HEK293 (cell line): ENCODE results near the gene SH3PXD2B.

ENCODE experiments used
- CTCF ChIA-PET: fragments of 350-600 bp; formaldehyde crosslinking; extraction: SDS; loops from one replicate; lab custom pipeline; 2021; ENCODE audit warnings: antibody characterized with exemption; lab: Yijun Ruan, JAX
- POLR2A ChIA-PET: fragments of 300-600 bp; formaldehyde crosslinking; extraction: SDS; loops from one replicate; lab custom pipeline; 2020; ENCODE audit warnings: antibody characterized with exemption, inconsistent platforms; lab: Yijun Ruan, JAX
- H3K27ac ChIP-seq: fragments of 200-500 bp; sonication (Bioruptor generic); 2 replicates; pipeline ENCODE4 v1.5.1; 2014; ENCODE audit warnings: low read depth, low read length, control low read depth, inconsistent platforms; ENCODE audit errors: extremely low read depth
- H3K36me3 ChIP-seq, 2 experiments: fragments of 200-500 bp in 1 of 2; sonication (Bioruptor generic) in 1 of 2; 1 replicate in 1 of 2; 2 replicates in 1 of 2; pipeline ENCODE4 v1.5.1; 2014 to 2017; ENCODE audit warnings: inconsistent platforms in 2 of 2, low read length in 2 of 2; ENCODE audit not compliant: control insufficient read depth in 2 of 2, insufficient read depth in 1 of 2
- H3K4me1 ChIP-seq: fragments of 200-500 bp; sonication (Bioruptor generic); 2 replicates; pipeline ENCODE4 v1.5.1; 2014; ENCODE audit warnings: mild to moderate bottlenecking, low read length, inconsistent platforms; ENCODE audit not compliant: control insufficient read depth, insufficient read depth
- H3K4me3 ChIP-seq: 2 replicates; pipeline ENCODE4 v1.5.1; 2011; ENCODE audit warnings: low read depth, mild to moderate bottlenecking, control low read depth, low read length, moderate library complexity
- H3K9me3 ChIP-seq: fragments of 200-500 bp; sonication (Bioruptor generic); 2 replicates; pipeline ENCODE4 v1.5.1; 2014; ENCODE audit warnings: low read depth, low read length, inconsistent platforms; ENCODE audit not compliant: control insufficient read depth, insufficient read depth
- MEIS1 ChIP-seq: sonication (generic); formaldehyde crosslinking; IDR thresholded peaks from 2 replicates; pipeline ENCODE4 v1.8.1; 2022; ENCODE audit warnings: missing genetic modification reagents, mild to moderate bottlenecking, borderline replicate concordance
- MZF1 ChIP-seq: fragments of 450-650 bp; formaldehyde crosslinking; IDR thresholded peaks from 2 replicates; pipeline ENCODE4 v1.5.1; 2017; ENCODE audit warnings: missing biosample characterization, missing genetic modification characterization, borderline replicate concordance
- SCRT2 ChIP-seq: fragments of 450-650 bp; formaldehyde crosslinking; IDR thresholded peaks from 2 replicates; pipeline ENCODE4 v1.5.1; 2016; ENCODE audit warnings: missing biosample characterization, missing genetic modification characterization
- SETDB1 ChIP-seq: IDR thresholded peaks from one replicate; pipeline ENCODE4 v1.6.1; 2017; ENCODE audit warnings: mild to moderate bottlenecking, low read length, moderate library complexity, mixed read lengths; ENCODE audit not compliant: insufficient read length
- TRIM28 ChIP-seq: IDR thresholded peaks from 2 replicates; pipeline ENCODE4 v1.6.1; 2011; ENCODE audit warnings: low read length, control low read depth, borderline replicate concordance
- ZFHX2 ChIP-seq: fragments of 450-650 bp; formaldehyde crosslinking; conservative IDR thresholded peaks from 2 replicates; pipeline ENCODE4 v1.5.1; 2016; ENCODE audit warnings: missing biosample characterization, missing genetic modification characterization
- ZNF26 ChIP-seq: fragments of 450-650 bp; formaldehyde crosslinking; IDR thresholded peaks from 2 replicates; pipeline ENCODE4 v1.5.1; 2016; ENCODE audit warnings: missing biosample characterization, missing genetic modification characterization
- ZNF274 ChIP-seq, 2 experiments: fragments of 200-500 bp in 1 of 2; fragments of 450-650 bp in 1 of 2; sonication (Bioruptor generic) in 1 of 2; formaldehyde crosslinking in 1 of 2; IDR thresholded peaks; 2 replicates each; pipeline versions ENCODE4 v1.5.1 to v1.6.1; 2014 to 2016; ENCODE audit warnings: borderline replicate concordance in 1 of 2, inconsistent platforms in 1 of 2, low read length in 1 of 2, missing biosample characterization in 1 of 2, missing genetic modification characterization in 1 of 2
- ZNF280D ChIP-seq: fragments of 450-650 bp; formaldehyde crosslinking; IDR thresholded peaks from 2 replicates; pipeline ENCODE4 v1.5.1; 2016; ENCODE audit warnings: missing biosample characterization, missing genetic modification characterization
- ZNF354C ChIP-seq: fragments of 450-650 bp; formaldehyde crosslinking; IDR thresholded peaks from 2 replicates; pipeline ENCODE4 v1.5.1; 2016; ENCODE audit warnings: missing biosample characterization, missing genetic modification characterization, low read depth, borderline replicate concordance
- ZNF394 ChIP-seq: fragments of 450-650 bp; formaldehyde crosslinking; IDR thresholded peaks from 2 replicates; pipeline ENCODE4 v1.5.1; 2016; ENCODE audit warnings: missing biosample characterization, missing genetic modification characterization, mild to moderate bottlenecking, moderate library complexity, borderline replicate concordance
- ZNF416 ChIP-seq: fragments of 450-650 bp; formaldehyde crosslinking; IDR thresholded peaks from 2 replicates; pipeline ENCODE4 v1.5.1; 2016; ENCODE audit warnings: missing biosample characterization, missing genetic modification characterization
- ZNF426 ChIP-seq: fragments of 450-650 bp; formaldehyde crosslinking; IDR thresholded peaks from 2 replicates; pipeline ENCODE4 v1.5.1; 2017; ENCODE audit warnings: missing biosample characterization, missing genetic modification characterization, mild to moderate bottlenecking, inconsistent platforms, moderate library complexity
- ZNF510 ChIP-seq: fragments of 450-650 bp; formaldehyde crosslinking; IDR thresholded peaks from 2 replicates; pipeline ENCODE4 v1.5.1; 2018; ENCODE audit warnings: mild to moderate bottlenecking, missing genetic modification characterization, missing biosample characterization; ENCODE audit not compliant: insufficient replicate concordance
- ZNF560 ChIP-seq: fragments of 450-650 bp; formaldehyde crosslinking; IDR thresholded peaks from 2 replicates; pipeline ENCODE4 v1.5.1; 2017; ENCODE audit warnings: missing biosample characterization, missing genetic modification characterization, borderline replicate concordance
- ZNF624 ChIP-seq: fragments of 450-650 bp; formaldehyde crosslinking; IDR thresholded peaks from 2 replicates; pipeline ENCODE4 v1.5.1; 2017; ENCODE audit warnings: missing biosample characterization, missing genetic modification characterization
- ZNF626 ChIP-seq: fragments of 450-650 bp; sonication (Bioruptor Pico); formaldehyde crosslinking; IDR thresholded peaks from 2 replicates; pipeline ENCODE4 v1.5.1; 2018; ENCODE audit warnings: missing biosample characterization, missing genetic modification characterization, inconsistent platforms
- ZNF658 ChIP-seq: fragments of 450-650 bp; formaldehyde crosslinking; IDR thresholded peaks from 2 replicates; pipeline ENCODE4; 2016; ENCODE audit warnings: missing biosample characterization, missing genetic modification characterization
- ZNF830 ChIP-seq: fragments of 450-650 bp; IDR thresholded peaks from 2 replicates; pipeline ENCODE4 v1.5.0; 2018; ENCODE audit warnings: missing biosample characterization, missing genetic modification characterization, low read depth, mild to moderate bottlenecking, moderate library complexity
- ZNF843 ChIP-seq: fragments of 450-650 bp; formaldehyde crosslinking; IDR thresholded peaks from 2 replicates; pipeline ENCODE4 v1.5.1; 2016; ENCODE audit warnings: missing biosample characterization, missing genetic modification characterization
- TF ChIP-seq, protein P1 (sequence below): fragments of 450-650 bp; formaldehyde crosslinking; IDR thresholded peaks from 2 replicates; pipeline ENCODE4 v1.5.1; 2017; ENCODE audit warnings: missing biosample characterization, missing genetic modification characterization
- TF ChIP-seq, protein P2 (sequence below): fragments of 450-650 bp; formaldehyde crosslinking; IDR thresholded peaks from 2 replicates; pipeline ENCODE4 v1.5.1; 2016; ENCODE audit warnings: missing biosample characterization, missing genetic modification characterization, low read depth

Gene SH3PXD2B

GRCh38 chr5:172415362-172416275, 38.7 kb downstream of the SH3PXD2B start (continued):
- TF ChIP-seq, protein P1, sequence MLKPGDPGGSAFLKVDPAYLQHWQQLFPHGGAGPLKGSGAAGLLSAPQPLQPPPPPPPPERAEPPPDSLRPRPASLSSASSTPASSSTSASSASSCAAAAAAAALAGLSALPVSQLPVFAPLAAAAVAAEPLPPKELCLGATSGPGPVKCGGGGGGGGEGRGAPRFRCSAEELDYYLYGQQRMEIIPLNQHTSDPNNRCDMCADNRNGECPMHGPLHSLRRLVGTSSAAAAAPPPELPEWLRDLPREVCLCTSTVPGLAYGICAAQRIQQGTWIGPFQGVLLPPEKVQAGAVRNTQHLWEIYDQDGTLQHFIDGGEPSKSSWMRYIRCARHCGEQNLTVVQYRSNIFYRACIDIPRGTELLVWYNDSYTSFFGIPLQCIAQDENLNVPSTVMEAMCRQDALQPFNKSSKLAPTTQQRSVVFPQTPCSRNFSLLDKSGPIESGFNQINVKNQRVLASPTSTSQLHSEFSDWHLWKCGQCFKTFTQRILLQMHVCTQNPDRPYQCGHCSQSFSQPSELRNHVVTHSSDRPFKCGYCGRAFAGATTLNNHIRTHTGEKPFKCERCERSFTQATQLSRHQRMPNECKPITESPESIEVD (tag by site-specific recombination): no peak
- TF ChIP-seq ZNF843 (tag by site-specific recombination) (no peak), ZNF658 (tag by site-specific recombination) (no peak), ZFHX2 (tag by site-specific recombination) (no peak)

GRCh38 chr5:172414531-172415361, 39.6 kb downstream of the SH3PXD2B start:
- TF ChIP-seq ZNF626 (tag by site-specific recombination) (no peak), ZNF560 (tag by site-specific recombination) (no peak), ZNF394 (tag by site-specific recombination) (no peak), ZNF510 (tag by site-specific recombination) (no peak), MZF1 (no peak), ZNF26 (tag by site-specific recombination) (no peak), ZNF830 (no peak), SCRT2 (tag by site-specific recombination) (no peak), ZNF354C (no peak), ZNF274 (IDR thresholded peaks at IDR 0.05; ENCODE audit: low read length) (no peak), ZNF274 (tag by site-specific recombination; IDR thresholded peaks at IDR 0.05; ENCODE audit: borderline replicate concordance) (no peak), SETDB1 (no peak), ZNF624 (no peak), ZNF280D (tag by site-specific recombination) (no peak), TRIM28 (no peak), ZNF426 (tag by site-specific recombination) (no peak), MEIS1 (CRISPR knock-in tag) (no peak), ZNF416 (tag by site-specific recombination) (no peak)
- TF ChIP-seq, protein P2, sequence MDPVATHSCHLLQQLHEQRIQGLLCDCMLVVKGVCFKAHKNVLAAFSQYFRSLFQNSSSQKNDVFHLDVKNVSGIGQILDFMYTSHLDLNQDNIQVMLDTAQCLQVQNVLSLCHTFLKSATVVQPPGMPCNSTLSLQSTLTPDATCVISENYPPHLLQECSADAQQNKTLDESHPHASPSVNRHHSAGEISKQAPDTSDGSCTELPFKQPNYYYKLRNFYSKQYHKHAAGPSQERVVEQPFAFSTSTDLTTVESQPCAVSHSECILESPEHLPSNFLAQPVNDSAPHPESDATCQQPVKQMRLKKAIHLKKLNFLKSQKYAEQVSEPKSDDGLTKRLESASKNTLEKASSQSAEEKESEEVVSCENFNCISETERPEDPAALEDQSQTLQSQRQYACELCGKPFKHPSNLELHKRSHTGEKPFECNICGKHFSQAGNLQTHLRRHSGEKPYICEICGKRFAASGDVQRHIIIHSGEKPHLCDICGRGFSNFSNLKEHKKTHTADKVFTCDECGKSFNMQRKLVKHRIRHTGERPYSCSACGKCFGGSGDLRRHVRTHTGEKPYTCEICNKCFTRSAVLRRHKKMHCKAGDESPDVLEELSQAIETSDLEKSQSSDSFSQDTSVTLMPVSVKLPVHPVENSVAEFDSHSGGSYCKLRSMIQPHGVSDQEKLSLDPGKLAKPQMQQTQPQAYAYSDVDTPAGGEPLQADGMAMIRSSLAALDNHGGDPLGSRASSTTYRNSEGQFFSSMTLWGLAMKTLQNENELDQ (tag by site-specific recombination): no peak
- Histone ChIP-seq H3K4me3 (no peak overlapping the region), H3K9me3 (no peaks in the 10 kb centered on the region), H3K4me1 (0 out of 2 replicates have a peak, but pooled peaks cover 3% of the 10 kb centered on the region), H3K36me3 (no peaks in the 10 kb centered on the region; a peak in 1 of 3 replicates), H3K27ac (no peak overlapping the region)
- ChIA-PET CTCF (interaction anchor here (0.6 to 1.3 kb wide), 2 partner anchors 36 to 195 kb away, joined by 3 to 5 read pairs; no protein-coding TSS in a partner anchor), POLR2A (interaction anchor here (1.5 kb wide), 1 partner anchor 23 kb away, joined by 6 read pairs; no protein-coding TSS in a partner anchor)
